Gastrocnemius medialis (tissue), 4 donors: ENCODE data around the gene HNRNPH3.

ENCODE experiments used
- CTCF ChIP-seq, 5 experiments: fragments of 450-650 bp in 3 of 5; fragments of 200-600 bp in 2 of 5; sonication (generic) in 2 of 5; IDR thresholded peaks in 4 of 5; conservative IDR thresholded peaks in 1 of 5; 1 replicate in 4 of 5; 2 replicates in 1 of 5; pipeline ENCODE4 v1.5.1; 2016 to 2019; ENCODE audit warnings: antibody characterized with exemption in 5 of 5, mild to moderate bottlenecking in 3 of 5, moderate library complexity in 3 of 5
- POLR2A ChIP-seq, 2 donors: fragments of 450-650 bp; IDR thresholded peaks; one replicate each; pipeline ENCODE4 v1.6.1; 2017; ENCODE audit warnings: antibody characterized with exemption in 2 of 2, mild to moderate bottlenecking in 2 of 2, moderate library complexity in 2 of 2

DNA sequence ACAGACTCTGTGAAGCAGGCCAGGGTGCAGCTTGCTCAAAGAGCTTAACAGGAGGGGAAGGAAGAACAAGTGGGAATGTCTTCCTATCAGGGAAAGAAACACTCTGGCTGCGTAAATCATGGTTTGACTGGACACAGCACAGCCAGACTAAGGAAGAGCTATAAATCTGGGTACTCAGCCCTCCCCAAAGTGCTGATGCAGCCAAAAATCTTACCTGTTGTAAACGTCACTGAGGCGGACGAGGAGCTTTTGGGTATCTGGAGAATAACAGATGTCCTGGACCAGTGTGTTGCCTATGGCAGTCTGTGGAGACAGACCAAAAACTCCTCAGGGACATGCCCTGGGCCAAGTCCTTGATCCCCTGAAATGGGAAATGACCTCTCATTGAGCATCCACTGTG, 43.1 kb upstream of the HNRNPH3 start:
- TF ChIP-seq CTCF (IDR thresholded peaks at IDR 0.05 in 4 of 5, conservative IDR thresholded peaks at IDR 0.05 in 1 of 5) (no peak), POLR2A (IDR thresholded peaks at IDR 0.05) (no peak)
